WI38 (cell line): ENCODE measurements around the gene MZF1.
A peak's percentile ranks its signal among the peaks of the same experiment; 100 is the strongest.
"Not testable (repeated sequence)": the region's sequence is repeated elsewhere in the genome, so short reads cannot be mapped to it uniquely, and the experiment has no call there.

ENCODE experiments used
- H3K4me3 ChIP-seq: 2 replicates; pipeline ENCODE4 v1.5.1; 2011; ENCODE audit warnings: low read depth, mild to moderate bottlenecking, control low read depth, low read length
- CTCF ChIP-seq: IDR thresholded peaks from 2 replicates; pipeline ENCODE4 v1.5.1; 2012; ENCODE audit warnings: low read depth, mild to moderate bottlenecking, control low read depth, low read length

MZF1 gene

DNA sequence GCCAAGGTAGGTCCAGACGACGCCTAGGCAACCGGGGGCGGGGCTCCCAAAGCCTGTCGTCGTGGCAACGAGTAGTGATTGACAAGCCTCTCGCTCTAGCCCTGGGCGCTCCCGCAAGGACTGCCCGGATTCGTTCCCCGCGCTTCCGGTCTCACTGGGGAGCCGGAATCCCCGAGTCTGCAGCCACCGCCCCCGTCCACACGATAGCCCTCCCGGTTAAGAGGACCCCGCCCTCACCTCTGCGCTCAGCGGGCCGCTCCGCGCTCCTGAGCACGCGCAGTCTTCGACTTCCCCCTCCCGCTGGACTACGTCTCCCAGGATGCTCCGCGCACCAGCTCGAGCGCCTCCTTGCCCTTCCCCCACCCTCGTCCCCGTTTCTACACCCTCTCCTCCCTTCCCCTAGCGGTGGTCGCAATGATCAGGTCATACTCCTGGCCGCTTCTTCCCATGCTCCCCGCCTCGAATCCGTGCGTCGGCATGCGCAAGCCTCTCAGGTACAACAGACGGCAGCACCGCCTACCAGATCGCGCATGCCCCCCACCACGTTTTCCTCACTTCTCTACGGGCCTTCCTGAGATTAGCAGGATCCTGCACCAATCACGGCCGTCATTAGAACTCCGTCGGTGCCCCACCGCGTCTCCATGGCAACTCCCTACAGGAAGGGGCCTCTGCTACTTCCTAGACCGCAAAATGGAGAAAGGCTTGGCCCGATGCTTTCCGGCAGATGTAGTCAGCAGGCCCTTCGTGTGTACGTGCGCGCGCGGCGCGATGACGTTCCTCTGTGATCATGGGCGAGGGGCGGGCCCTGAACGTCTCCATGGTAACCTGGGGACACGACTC, at the start of gene MZF1:
TSS of gene MZF1 (minus strand) at position 518 of the 840 bp plus-strand sequence. CDS start 1,946 bp downstream, outside the sequence.
- no peak for TF ChIP-seq CTCF
- peak within 1 kb of the TSS; percentile 74 for H3K4me3 ChIP-seq

- H3K4me3 ChIP-seq, result not testable (repeated sequence)
These were observed 34.1 kb upstream of the MZF1 start for GRCh38 chr19:58607213-58607612.

DNA sequence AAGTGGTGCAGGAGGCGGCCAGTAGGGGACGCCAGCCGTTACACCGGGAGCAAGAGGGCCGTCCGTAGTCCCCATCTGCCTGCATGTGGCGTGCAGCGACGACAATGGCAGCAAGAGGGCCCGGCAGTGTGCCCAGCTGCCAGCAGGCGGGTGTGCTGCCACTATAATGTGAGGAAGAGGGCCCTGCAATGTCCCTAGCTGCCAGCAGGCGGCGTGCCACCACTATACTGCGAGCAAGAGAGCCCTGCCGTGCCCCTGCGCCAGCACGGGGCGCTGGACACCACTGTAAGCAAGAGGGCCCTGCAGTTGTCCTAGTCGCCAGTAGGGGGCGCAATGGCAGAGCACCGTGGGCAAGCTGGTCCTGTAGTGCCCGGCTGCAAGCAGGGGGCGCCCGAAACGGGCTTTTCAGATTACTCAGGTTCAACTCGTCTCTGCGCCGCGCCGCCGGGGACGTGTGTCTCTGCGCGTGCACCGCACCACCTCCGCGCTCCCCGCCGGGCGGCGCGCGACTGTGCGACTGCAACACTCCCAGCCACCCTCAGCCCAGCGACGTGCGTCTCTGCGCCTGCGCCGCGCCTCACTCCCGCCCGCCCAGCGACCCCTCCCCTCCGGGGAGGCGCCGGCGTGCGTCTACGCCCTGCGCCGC, 33.2 kb upstream of the MZF1 start:
- H3K4me3 ChIP-seq, result not testable (repeated sequence)

GRCh38 chr19:58586133-58586765, 13.1 kb upstream of the MZF1 start:
- no peak overlapping the region for H3K4me3 ChIP-seq
- TF ChIP-seq CTCF, result no peak

- H3K4me3 ChIP-seq, result no peak overlapping the region
These were observed 12.5 kb upstream of the MZF1 start for GRCh38 chr19:58585442-58586132.

DNA sequence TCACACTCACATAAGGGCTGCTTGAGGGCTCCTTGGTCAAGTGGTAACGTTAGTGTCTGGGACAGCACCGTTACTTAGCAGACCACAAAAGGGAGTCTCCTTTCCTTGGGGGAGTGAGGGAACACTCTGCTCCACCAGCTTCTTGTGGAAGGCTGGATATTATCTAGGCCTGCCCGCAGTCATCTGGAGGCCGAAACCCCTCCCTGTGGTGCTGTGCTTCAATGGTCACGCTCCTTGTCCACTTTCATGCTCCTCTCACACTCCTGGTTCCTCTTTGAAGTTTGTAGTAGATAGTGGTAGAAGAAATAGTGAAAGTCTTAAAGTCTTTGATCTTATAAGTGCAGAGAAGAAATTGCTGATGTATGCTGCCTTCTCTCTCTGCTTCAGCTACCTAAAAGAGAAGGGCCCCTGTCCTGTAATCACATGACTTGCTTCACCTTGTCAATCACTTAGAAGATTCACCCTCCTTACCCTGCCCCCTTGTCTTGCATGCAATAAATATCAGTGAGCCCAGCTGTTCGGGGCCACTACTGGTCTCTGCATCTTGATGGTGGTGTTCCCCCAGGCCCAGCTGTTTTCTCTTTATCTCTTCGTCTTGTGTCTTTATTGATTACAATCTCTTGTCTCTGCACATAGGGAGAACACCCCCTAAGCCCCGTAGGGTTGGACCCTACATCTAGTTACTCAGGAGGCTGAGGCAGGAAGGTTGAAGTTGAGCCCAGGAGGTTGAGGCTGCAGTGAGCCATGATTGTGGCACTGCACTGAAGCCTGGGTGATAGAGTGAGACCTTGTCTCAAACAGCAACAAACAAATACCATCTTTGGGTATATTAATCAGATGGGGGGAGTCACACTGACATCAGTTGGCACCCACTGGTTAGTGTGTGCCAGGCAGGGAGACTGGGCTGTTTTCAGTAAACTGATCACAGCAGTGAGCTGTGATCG, 11.6 kb upstream of the MZF1 start:
- no peak for TF ChIP-seq CTCF

More at GRCh38 chr19:58585442-58586132, 12.5 kb upstream of the MZF1 start:
- TF ChIP-seq CTCF, result no peak

GRCh38 chr19:58582985-58583384, 9.8 kb upstream of the MZF1 start:
- TF ChIP-seq CTCF, result no peak
- H3K4me3 ChIP-seq, result no peak overlapping the region

More for the DNA sequence above, 11.6 kb upstream of the MZF1 start:
- no peak overlapping the region for H3K4me3 ChIP-seq
